Erythroblast (primary cell): ENCODE results near the gene CFAP61.

ENCODE experiments used
- DNase-seq, 2 experiments: peaks; one replicate each; lab custom pipeline; 2025; lab: John Stamatoyannopoulos, UW
- GATA1 ChIP-seq: IDR thresholded peaks from 2 replicates; pipeline ENCODE4 v1.6.1; 2011; ENCODE audit warnings: low read depth, mild to moderate bottlenecking, control low read depth, low read length, moderate library complexity
- POLR2A ChIP-seq: IDR thresholded peaks from 2 replicates; pipeline ENCODE4 v1.6.1; 2011; ENCODE audit warnings: mild to moderate bottlenecking, low read length

Gene CFAP61

GRCh38 chr20:20369250-20370093 is 317.1 kb downstream of the CFAP61 start:
- TF ChIP-seq POLR2A (no peak), GATA1 (no peak)
- no peak for DNase-seq

- DNase-seq: no peak
- TF ChIP-seq GATA1 (no peak), POLR2A (no peak)
Observed at GRCh38 chr20:20370094-20370575, 317.8 kb downstream of the CFAP61 start.

DNA sequence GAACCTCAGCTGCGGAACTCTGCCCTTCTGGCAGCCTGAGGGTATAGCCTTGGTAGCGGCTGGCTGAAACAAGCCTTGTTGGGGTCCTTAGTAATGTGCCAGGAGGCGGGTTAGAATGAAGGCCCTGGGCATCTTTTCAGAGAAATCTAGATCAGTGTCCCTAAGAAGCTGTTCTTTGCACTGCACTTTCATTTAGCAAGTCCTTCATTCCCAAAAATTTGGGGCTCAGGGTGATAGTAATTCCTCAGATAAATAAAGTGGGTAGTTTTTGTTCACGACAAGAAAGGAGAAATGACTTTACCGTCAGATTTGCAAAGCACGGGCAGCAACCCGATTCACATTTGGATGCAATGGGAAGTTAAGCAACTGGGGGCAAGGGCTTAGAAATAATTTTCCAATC is 318.8 kb downstream of the CFAP61 start:
- TF ChIP-seq POLR2A: no peak
- no peak for TF ChIP-seq GATA1
- no peak for DNase-seq

- TF ChIP-seq POLR2A (no peak), GATA1 (no peak)
- DNase-seq: no peak
Observed at GRCh38 chr20:20371681-20372080, 319.3 kb downstream of the CFAP61 start.

GRCh38 chr20:20373091-20373571 is 320.8 kb downstream of the CFAP61 start:
- TF ChIP-seq GATA1: no peak
- TF ChIP-seq POLR2A: no peak
- DNase-seq: no peak

GRCh38 chr20:20375862-20376261 is 323.5 kb downstream of the CFAP61 start:
- no peak for DNase-seq
- TF ChIP-seq GATA1: no peak
- TF ChIP-seq POLR2A: no peak

DNA sequence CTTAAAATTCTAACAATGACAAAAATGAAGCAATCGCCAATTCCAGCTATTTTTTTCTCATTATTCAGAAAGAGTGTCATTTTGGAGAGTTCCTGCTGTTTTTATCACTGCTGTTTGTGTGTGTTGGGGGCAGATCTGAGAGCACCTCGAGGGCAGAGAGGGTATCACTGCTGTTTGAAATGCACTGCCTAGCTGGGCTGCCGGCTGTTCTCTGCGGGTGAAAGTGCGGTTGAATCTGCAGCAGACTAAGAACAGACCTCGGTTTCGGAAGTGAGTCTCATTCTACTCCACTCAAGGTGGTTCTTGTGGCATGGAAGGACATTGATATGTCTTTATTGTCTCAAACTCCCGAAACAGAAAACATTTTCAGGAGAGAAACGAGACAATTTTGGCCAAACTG is 333.9 kb downstream of the CFAP61 start:
- DNase-seq: no peak
- no peak for TF ChIP-seq POLR2A
- no peak for TF ChIP-seq GATA1

- DNase-seq: no peak
- TF ChIP-seq GATA1 (no peak), POLR2A (no peak)
Observed at GRCh38 chr20:20390393-20390792, 338.1 kb downstream of the CFAP61 start.

GRCh38 chr20:20391115-20391514 is 338.8 kb downstream of the CFAP61 start:
- no peak for DNase-seq
- TF ChIP-seq POLR2A (no peak), GATA1 (no peak)

GRCh38 chr20:20391766-20392165 is 339.4 kb downstream of the CFAP61 start:
- TF ChIP-seq POLR2A: no peak
- no peak for TF ChIP-seq GATA1
- no peak for DNase-seq

GRCh38 chr20:20393207-20394120 is 341.1 kb downstream of the CFAP61 start:
- no peak for DNase-seq
- TF ChIP-seq GATA1 (no peak), POLR2A (no peak)

- TF ChIP-seq POLR2A: no peak
- no peak for TF ChIP-seq GATA1
- DNase-seq: no peak
Observed at GRCh38 chr20:20395087-20395486, 342.8 kb downstream of the CFAP61 start.

GRCh38 chr20:20395903-20396568 is 343.7 kb downstream of the CFAP61 start:
- no peak for TF ChIP-seq GATA1
- TF ChIP-seq POLR2A: no peak
- no peak for DNase-seq

DNA sequence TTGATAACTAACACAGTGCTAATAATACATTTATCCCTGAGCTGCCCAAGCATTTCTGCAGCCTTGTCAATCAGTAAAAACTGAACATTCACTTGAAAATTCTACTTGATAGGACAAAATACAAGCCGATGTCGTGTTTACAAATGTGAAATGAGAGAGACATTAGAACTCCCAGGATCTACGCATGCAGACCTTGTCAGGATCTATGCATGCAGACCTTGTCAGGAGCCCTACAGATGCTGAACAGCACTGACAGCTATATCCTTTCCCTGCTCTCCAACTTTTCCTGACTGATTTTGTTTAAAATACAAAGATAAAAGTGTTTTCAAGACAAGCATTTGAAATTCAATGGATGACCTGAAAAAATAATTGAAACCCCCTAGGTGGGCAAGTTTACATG is 344.5 kb downstream of the CFAP61 start:
- no peak for DNase-seq
- no peak for TF ChIP-seq GATA1
- TF ChIP-seq POLR2A: no peak
